SJCRH30 (cell line): Measurements from ENCODE around the gene ERMP1. TPM values are rescaled to one million over a fixed set of nuclear protein-coding genes. Genes with fewer than 3 reads are reported as not detected.

Experiments used
- DNase-seq, 2 experiments: peaks; one replicate each; pipeline ENCODE4 v3.0.0-alpha.2; 2015 to 2020
- H3K27ac ChIP-seq: fragments of 250-450 bp; sonication (Bioruptor Pico); 2 replicates; pipeline ENCODE4 v1.5.1; 2020; ENCODE audit warnings: mild to moderate bottlenecking, moderate library complexity
- H3K27me3 ChIP-seq: fragments of 250-450 bp; sonication (Bioruptor Pico); 2 replicates; pipeline ENCODE4 v1.5.1; 2020; ENCODE audit warnings: mild to moderate bottlenecking, moderate library complexity
- H3K36me3 ChIP-seq: fragments of 250-450 bp; sonication (Bioruptor Pico); 2 replicates; pipeline ENCODE4 v1.5.1; 2020; ENCODE audit warnings: mild to moderate bottlenecking, moderate library complexity
- H3K4me1 ChIP-seq: fragments of 250-450 bp; sonication (Bioruptor Pico); 2 replicates; pipeline ENCODE4 v1.5.1; 2020; ENCODE audit warnings: mild to moderate bottlenecking, moderate library complexity
- H3K4me3 ChIP-seq: fragments of 250-450 bp; sonication (Bioruptor Pico); 2 replicates; pipeline ENCODE4 v1.5.1; 2020; ENCODE audit warnings: mild to moderate bottlenecking, moderate library complexity
- H3K9me3 ChIP-seq: fragments of 250-450 bp; sonication (Bioruptor Pico); replicated peaks from 2 replicates; pipeline ENCODE4 v1.5.1; 2020; ENCODE audit warnings: mild to moderate bottlenecking, moderate library complexity
- total RNA-seq: library from RNA; depleted of rRNA; stranded (reverse); fragments of >200 nt; shearing (Covaris generic); gene quantifications from 2 replicates; pipeline ENCODE4 v1.2.3, GENCODE V29; 2014

ERMP1 gene
- total RNA-seq, 1 experiment from 2014 or later = 10.4 TPM

GRCh38 chr9:5843794-5844471 is 11.0 kb upstream of the ERMP1 start:
- no peaks in the 10 kb centered on the region for H3K36me3 ChIP-seq
- no peaks in the 10 kb centered on the region for H3K27me3 ChIP-seq
- peak overlapping the region; percentile 60 for H3K27ac ChIP-seq
- peak; percentile 74 to 87 for DNase-seq
- H3K4me3 ChIP-seq = peak overlapping the region; percentile 36
- H3K4me1 ChIP-seq = peaks cover 26% of the 10 kb centered on the region
- no peaks in the 10 kb centered on the region for H3K9me3 ChIP-seq

- no peaks in the 10 kb centered on the region for H3K27me3 ChIP-seq
- no peak for DNase-seq
- H3K36me3 ChIP-seq = no peaks in the 10 kb centered on the region
- peak overlapping the region; percentile 36 for H3K4me3 ChIP-seq
- peaks cover 27% of the 10 kb centered on the region for H3K4me1 ChIP-seq
- no peaks in the 10 kb centered on the region for H3K9me3 ChIP-seq
- H3K27ac ChIP-seq = peak overlapping the region; percentile 60; the same call in 1 of the 2 replicates
Observed at GRCh38 chr9:5842929-5843793, 10.2 kb upstream of the ERMP1 start.

- peak; percentile 13 to 30 for DNase-seq
- Histone ChIP-seq H3K4me1 (peaks cover 27% of the 10 kb centered on the region), H3K4me3 (no peak overlapping the region), H3K27ac (no peak overlapping the region), H3K27me3 (no peaks in the 10 kb centered on the region), H3K36me3 (no peaks in the 10 kb centered on the region), H3K9me3 (no peaks in the 10 kb centered on the region)
Observed at GRCh38 chr9:5841771-5842573, 9.1 kb upstream of the ERMP1 start.

GRCh38 chr9:5840788-5841187 is 7.9 kb upstream of the ERMP1 start:
- no peak overlapping the region for H3K4me3 ChIP-seq
- no peak overlapping the region for H3K27ac ChIP-seq
- peaks cover 27% of the 10 kb centered on the region for H3K4me1 ChIP-seq
- H3K9me3 ChIP-seq = no peaks in the 10 kb centered on the region
- DNase-seq = no peak
- H3K36me3 ChIP-seq = no peaks in the 10 kb centered on the region
- no peaks in the 10 kb centered on the region for H3K27me3 ChIP-seq

GRCh38 chr9:5839572-5839902 is 6.6 kb upstream of the ERMP1 start:
- peak in 1 of 2 experiments; percentile 17 for DNase-seq
- no peaks in the 10 kb centered on the region for H3K9me3 ChIP-seq
- H3K4me1 ChIP-seq = peaks cover 26% of the 10 kb centered on the region
- no peak overlapping the region for H3K4me3 ChIP-seq
- no peaks in the 10 kb centered on the region for H3K27me3 ChIP-seq
- peak overlapping the region; percentile 38; the same call in 1 of the 2 replicates for H3K27ac ChIP-seq
- no peaks in the 10 kb centered on the region for H3K36me3 ChIP-seq

GRCh38 chr9:5838884-5839571 is 6.1 kb upstream of the ERMP1 start:
- DNase-seq = peak; percentile 18 to 30
- Histone ChIP-seq H3K9me3 (no peaks in the 10 kb centered on the region), H3K27ac (peak overlapping the region; percentile 38; the same call in 1 of the 2 replicates), H3K4me1 (peaks cover 21% of the 10 kb centered on the region), H3K27me3 (no peaks in the 10 kb centered on the region), H3K4me3 (no peak overlapping the region), H3K36me3 (no peaks in the 10 kb centered on the region)

- Histone ChIP-seq H3K9me3 (no peaks in the 10 kb centered on the region), H3K4me3 (no peak overlapping the region), H3K27ac (no peak overlapping the region), H3K4me1 (peaks cover 15% of the 10 kb centered on the region), H3K36me3 (no peaks in the 10 kb centered on the region), H3K27me3 (no peaks in the 10 kb centered on the region)
- DNase-seq = no peak
Observed at GRCh38 chr9:5835808-5836207, 2.9 kb upstream of the ERMP1 start.

- no peak overlapping the region for H3K27ac ChIP-seq
- no peak for DNase-seq
Observed at GRCh38 chr9:5834214-5834613, 1.3 kb upstream of the ERMP1 start.

GRCh38 chr9:5832071-5832537 is 813 bp downstream of the ERMP1 start:
- no peak for DNase-seq
- H3K36me3 ChIP-seq = no peaks in the 10 kb centered on the region
- peak overlapping the region; percentile 75 for H3K4me3 ChIP-seq
- H3K27ac ChIP-seq = no peak overlapping the region
- H3K9me3 ChIP-seq = no peaks in the 10 kb centered on the region
- H3K4me1 ChIP-seq = peaks cover 4% of the 10 kb centered on the region; the same call in 1 of the 2 replicates
- no peaks in the 10 kb centered on the region for H3K27me3 ChIP-seq

More at GRCh38 chr9:5834214-5834613, 1.3 kb upstream of the ERMP1 start:
- no peaks in the 10 kb centered on the region for H3K27me3 ChIP-seq
- H3K9me3 ChIP-seq = no peaks in the 10 kb centered on the region
- peaks cover 7% of the 10 kb centered on the region for H3K4me1 ChIP-seq
- H3K36me3 ChIP-seq = no peaks in the 10 kb centered on the region
- H3K4me3 ChIP-seq = no peak overlapping the region

GRCh38 chr9:5825895-5826622 is 6.9 kb downstream of the ERMP1 start:
- Histone ChIP-seq H3K36me3 (no peaks in the 10 kb centered on the region), H3K9me3 (no peaks in the 10 kb centered on the region), H3K4me1 (no peaks in the 10 kb centered on the region), H3K27ac (no peak overlapping the region), H3K4me3 (no peak overlapping the region), H3K27me3 (no peaks in the 10 kb centered on the region)
- DNase-seq = no peak

- Histone ChIP-seq H3K36me3 (no peaks in the 10 kb centered on the region), H3K4me1 (no peaks in the 10 kb centered on the region), H3K27ac (no peak overlapping the region), H3K9me3 (no peaks in the 10 kb centered on the region), H3K27me3 (no peaks in the 10 kb centered on the region), H3K4me3 (no peak overlapping the region)
- no peak for DNase-seq
Observed at GRCh38 chr9:5825223-5825622, 7.7 kb downstream of the ERMP1 start.

- H3K36me3 ChIP-seq = no peaks in the 10 kb centered on the region
Observed at GRCh38 chr9:5820425-5820824, 12.5 kb downstream of the ERMP1 start.

GRCh38 chr9:5819174-5819573 is 13.7 kb downstream of the ERMP1 start:
- H3K27ac ChIP-seq = no peak overlapping the region
- no peaks in the 10 kb centered on the region for H3K27me3 ChIP-seq
- H3K9me3 ChIP-seq = no peaks in the 10 kb centered on the region
- H3K4me3 ChIP-seq = no peak overlapping the region
- no peak for DNase-seq
- H3K36me3 ChIP-seq = no peaks in the 10 kb centered on the region
- no peaks in the 10 kb centered on the region for H3K4me1 ChIP-seq

More at GRCh38 chr9:5820425-5820824, 12.5 kb downstream of the ERMP1 start:
- Histone ChIP-seq H3K4me3 (no peak overlapping the region), H3K27ac (no peak overlapping the region), H3K4me1 (no peaks in the 10 kb centered on the region), H3K27me3 (no peaks in the 10 kb centered on the region), H3K9me3 (no peaks in the 10 kb centered on the region)
- no peak for DNase-seq
